ENCODE measurements around the gene SCAMP5.
A peak's percentile ranks its signal among the peaks of the same experiment; 100 is the strongest.

The SCAMP5 gene

DNA sequence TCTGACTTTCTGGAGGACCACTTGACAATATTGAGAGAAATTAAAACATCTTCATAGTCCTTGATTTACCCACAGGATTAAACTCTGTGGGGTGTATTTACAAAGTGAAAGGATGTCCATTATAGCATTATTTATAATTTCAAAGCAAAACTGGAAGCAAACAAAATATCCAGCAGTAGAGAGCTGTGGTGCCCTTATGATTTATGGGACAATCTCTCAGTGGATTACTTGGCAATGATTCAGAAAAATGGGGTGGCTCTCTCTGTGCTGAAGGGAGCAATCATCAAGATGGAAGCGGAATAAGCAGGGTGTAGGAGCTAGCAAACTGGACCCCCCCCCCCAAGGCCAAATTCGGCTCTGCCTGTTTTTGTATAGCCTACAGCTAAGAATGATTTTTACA lies 37.0 kb downstream of the SCAMP5 start:
- H3K4me3 ChIP-seq (ENCODE audit: low read depth, low read length) = no peak overlapping the region
- no peak for DNase-seq (ENCODE audit: low read depth)
- TF ChIP-seq CTCF (conservative IDR thresholded peaks at IDR 0.05; ENCODE audit: low read depth, low read length) = no peak

DNA sequence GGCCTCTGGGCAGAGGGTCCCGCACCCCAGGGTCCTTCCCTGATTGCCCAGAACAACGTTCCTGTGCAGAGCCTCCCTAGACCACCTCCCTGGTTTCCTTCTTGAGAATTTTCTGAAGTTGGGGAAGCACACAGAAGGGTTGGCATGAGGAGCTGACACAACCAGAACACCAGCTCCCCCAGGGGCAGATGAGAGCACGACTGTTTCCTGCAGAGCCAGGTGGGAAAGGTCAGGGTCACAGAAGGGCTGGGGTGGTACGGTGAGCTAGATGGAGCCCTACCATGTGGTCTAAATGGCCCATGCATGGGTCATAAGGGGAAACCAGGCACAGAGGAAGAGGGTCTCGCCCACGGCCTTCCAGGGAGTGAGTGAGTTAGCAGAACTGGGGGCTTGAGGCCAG lies 38.4 kb downstream of the SCAMP5 start:
- H3K4me3 ChIP-seq (ENCODE audit: low read depth, low read length) = no peak overlapping the region
- no peak for DNase-seq (ENCODE audit: low read depth)
- no peak for TF ChIP-seq CTCF (conservative IDR thresholded peaks at IDR 0.05; ENCODE audit: low read depth, low read length)

DNA sequence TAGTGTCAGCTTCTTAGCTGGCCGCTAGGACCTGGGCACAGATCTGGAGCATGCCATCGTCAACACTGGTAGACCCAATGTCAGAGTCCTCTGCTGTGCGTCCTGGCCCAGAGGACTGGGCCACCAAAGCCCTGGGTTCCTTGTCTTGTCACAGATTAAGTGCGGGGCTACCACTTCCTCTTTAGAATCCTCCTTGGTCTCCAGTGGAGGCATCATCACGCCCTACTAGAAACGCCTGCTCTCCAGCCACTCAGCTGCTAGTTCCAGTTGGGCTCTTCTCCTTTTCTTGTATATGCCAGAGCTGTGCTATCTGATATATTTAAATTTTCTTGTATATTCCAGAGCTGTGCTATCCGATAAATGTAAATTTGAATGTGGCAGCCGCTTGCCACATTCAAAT lies 39.3 kb downstream of the SCAMP5 start:
- no peak overlapping the region for H3K4me3 ChIP-seq (ENCODE audit: low read depth, low read length)
- DNase-seq (ENCODE audit: low read depth) = no peak
- no peak for TF ChIP-seq CTCF (conservative IDR thresholded peaks at IDR 0.05; ENCODE audit: low read depth, low read length)

DNA sequence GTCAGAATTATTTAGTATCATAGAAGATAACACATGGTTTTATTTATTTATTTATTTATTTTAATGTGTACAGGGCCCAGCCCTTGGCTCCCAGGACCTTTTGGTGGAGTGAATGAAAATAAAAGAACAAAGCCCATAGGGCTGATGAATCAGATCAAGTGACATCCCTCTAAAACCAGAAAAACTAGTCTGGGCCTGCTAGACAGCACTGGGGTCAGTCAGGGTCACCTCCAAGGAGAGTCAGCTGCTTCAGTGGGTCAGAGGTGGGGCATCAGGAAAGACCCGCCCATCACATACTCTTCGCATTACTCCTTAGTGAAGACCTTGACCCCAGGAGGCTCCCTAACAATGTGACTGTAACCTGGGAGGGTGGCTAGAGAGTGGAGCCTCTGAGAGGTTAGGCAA lies 40.9 kb downstream of the SCAMP5 start:
- TF ChIP-seq CTCF (conservative IDR thresholded peaks at IDR 0.05; ENCODE audit: low read depth, low read length) = no peak
- H3K4me3 ChIP-seq (ENCODE audit: low read depth, low read length) = no peak overlapping the region
- DNase-seq (ENCODE audit: low read depth) = peak; percentile 49

DNA sequence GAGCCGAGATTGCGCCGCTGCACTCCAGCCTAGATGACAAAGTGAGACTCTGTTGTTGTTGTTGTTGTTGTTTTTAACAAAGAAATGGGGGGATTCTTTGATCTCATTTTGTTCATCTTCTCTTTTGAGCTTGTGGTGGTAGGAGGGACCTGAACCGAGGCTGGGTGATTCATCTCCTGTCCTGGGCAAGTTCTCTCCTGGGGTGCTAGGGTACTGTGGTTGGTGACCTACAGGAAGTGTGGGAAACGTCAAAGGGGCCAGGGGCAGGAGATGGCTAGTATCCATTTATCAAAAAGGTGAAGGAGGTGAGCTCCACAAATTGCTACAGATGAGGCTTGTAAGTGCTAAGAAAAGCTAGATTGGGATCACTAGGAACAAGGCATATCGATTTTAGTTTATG lies 42.3 kb downstream of the SCAMP5 start:
- TF ChIP-seq CTCF (conservative IDR thresholded peaks at IDR 0.05; ENCODE audit: low read depth, low read length) = no peak
- DNase-seq (ENCODE audit: low read depth) = peak; percentile 58
- H3K4me3 ChIP-seq (ENCODE audit: low read depth, low read length) = no peak overlapping the region

DNA sequence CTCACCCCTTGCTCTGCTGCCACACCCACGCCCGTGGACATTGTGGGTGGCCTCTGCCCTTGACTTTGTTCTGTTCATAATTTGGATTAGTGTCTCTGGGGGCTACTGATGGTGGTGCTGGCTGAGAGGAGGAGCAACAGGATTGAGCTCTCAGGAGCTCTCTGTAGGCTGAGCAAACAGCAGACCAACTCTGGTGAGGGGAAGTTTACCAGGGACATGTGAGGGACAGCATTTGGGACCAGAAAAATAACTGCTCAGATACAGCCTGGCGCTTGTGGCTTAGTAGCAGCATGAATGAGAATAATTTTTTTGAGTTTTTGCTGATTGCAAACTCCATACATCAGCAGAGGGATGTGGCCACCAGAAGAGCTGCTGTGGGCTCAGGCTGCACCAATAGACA lies 42.9 kb downstream of the SCAMP5 start:
- no peak for TF ChIP-seq CTCF (conservative IDR thresholded peaks at IDR 0.05; ENCODE audit: low read depth, low read length)
- no peak for DNase-seq (ENCODE audit: low read depth)
- H3K4me3 ChIP-seq (ENCODE audit: low read depth, low read length) = no peak overlapping the region

GRCh38 chr15:75042730-75043508 lies 47.6 kb downstream of the SCAMP5 start:
- peak; percentile 24 for DNase-seq (ENCODE audit: low read depth)
- TF ChIP-seq CTCF (conservative IDR thresholded peaks at IDR 0.05; ENCODE audit: low read depth, low read length) = peak; percentile 45
- H3K4me3 ChIP-seq (ENCODE audit: low read depth, low read length) = no peak overlapping the region
